Endothelial cell of umbilical vein (primary cell): ENCODE measurements around the gene UQCRH.

Experiments
- GATA2 ChIP-seq: IDR thresholded peaks from 2 replicates; pipeline ENCODE4 v1.7.0; 2011; ENCODE audit warnings: low read depth, mild to moderate bottlenecking, moderate library complexity, mixed read lengths, low read length; ENCODE audit not compliant: insufficient read length, insufficient read depth
- TF ChIP-seq, protein P1 (sequence below), 2 donors: IDR thresholded peaks; 1 replicate in 1 of 2; 2 replicates in 1 of 2; pipeline ENCODE4 v1.5.1; 2011; ENCODE audit warnings: low read length in 2 of 2, mild to moderate bottlenecking in 2 of 2, moderate library complexity in 2 of 2, control low read depth in 1 of 2, inconsistent platforms in 1 of 2, low read depth in 1 of 2; ENCODE audit not compliant: insufficient read depth in 1 of 2; ENCODE audit errors: extremely low read depth in 1 of 2

DNA sequence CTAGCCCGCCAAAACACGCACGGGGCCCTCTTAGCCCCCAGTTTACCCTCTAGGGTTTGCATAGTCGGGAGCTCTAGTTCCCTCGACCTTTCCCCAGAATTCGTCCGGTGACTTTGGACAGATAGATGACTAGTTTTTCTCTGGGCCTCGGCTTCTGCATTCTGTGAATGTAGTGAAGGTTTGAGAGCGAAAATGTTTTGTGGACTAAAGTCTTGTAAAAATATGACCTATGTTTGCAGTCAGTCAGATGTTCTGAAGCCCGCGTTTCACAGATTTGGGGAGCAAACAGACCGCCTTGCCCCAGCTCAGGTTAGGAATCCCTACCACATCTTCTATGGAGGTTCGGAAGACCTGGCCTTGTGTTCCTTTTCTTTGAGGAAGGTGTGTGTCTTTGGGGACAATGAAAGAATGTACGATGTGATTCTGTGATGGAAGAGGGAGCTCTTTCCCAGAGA is 401 bp downstream of the UQCRH start:
- no peak for TF ChIP-seq GATA2
- TF ChIP-seq, protein P1, sequence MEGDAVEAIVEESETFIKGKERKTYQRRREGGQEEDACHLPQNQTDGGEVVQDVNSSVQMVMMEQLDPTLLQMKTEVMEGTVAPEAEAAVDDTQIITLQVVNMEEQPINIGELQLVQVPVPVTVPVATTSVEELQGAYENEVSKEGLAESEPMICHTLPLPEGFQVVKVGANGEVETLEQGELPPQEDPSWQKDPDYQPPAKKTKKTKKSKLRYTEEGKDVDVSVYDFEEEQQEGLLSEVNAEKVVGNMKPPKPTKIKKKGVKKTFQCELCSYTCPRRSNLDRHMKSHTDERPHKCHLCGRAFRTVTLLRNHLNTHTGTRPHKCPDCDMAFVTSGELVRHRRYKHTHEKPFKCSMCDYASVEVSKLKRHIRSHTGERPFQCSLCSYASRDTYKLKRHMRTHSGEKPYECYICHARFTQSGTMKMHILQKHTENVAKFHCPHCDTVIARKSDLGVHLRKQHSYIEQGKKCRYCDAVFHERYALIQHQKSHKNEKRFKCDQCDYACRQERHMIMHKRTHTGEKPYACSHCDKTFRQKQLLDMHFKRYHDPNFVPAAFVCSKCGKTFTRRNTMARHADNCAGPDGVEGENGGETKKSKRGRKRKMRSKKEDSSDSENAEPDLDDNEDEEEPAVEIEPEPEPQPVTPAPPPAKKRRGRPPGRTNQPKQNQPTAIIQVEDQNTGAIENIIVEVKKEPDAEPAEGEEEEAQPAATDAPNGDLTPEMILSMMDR (IDR thresholded peaks at IDR 0.05; ENCODE audit: extremely low read depth in 1 of 2, insufficient read depth in 1 of 2, low read depth in 1 of 2, low read length in 2 of 2) = no peak
